ENCODE measurements around the gene HNRNPUL2.
"Not testable (repeated sequence)": the region's sequence is repeated elsewhere in the genome, so short reads cannot be mapped to it uniquely, and the experiment has no call there.

The HNRNPUL2 gene

DNA sequence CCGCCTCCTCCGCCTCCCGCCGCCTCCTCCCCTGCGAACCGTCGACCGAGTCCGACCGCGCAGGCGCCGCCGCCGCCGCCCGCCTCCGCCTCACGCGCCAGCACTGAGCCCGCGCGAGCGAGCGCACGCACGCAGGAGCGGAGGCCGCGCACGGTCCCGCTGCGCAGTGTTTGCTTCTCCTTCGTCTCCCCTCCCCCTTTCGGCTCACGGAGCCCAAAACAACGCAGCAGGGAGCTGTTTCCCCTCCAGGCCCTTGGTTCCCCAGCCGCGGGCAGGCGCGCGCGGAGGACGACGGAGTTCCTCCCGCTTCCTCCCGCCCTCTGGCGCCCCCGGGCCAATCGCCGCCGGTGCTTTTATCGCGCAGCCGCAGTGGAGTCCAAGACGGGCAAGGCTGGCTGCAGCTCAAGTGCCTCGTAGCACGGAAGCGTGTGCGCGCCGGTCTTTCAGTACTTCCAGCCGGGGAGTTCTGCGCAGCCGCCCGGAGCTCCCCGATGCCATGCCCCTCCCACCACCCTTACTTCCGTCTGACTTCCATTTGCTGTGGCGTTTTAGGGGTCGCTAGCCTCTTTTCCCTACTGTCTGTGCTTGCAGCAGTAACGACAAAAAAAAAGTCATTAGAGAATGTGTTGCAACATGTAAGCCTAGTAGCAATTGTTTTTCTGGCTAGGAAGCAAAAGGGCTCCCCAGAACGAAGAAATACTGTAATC lies at the start of gene HNRNPUL2:
HNRNPUL2 (minus strand) TSS at position 293 of the 707 bp plus-strand sequence. CDS start 301 bp downstream, outside the sequence.
- DNase-seq, result peak; percentile 59 to 99 (median 97)

DNA sequence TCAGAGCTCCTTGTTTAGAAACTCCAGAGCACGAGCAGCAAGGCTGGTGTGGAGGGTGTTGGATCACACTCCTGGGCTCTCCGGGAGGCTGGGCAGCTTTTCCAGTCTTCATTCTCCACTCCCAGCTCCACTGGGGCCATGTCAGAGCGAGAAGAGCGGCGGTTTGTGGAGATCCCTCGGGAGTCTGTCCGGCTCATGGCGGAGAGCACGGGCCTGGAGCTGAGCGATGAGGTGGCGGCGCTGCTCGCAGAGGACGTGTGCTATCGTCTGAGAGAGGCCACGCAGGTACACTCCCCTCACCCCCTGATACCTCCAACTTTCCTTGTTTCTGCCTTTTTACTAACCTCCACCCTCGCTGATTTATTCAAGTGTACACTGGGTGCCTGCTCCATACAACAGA lies 48.4 kb upstream of the HNRNPUL2 start:
- no peak for DNase-seq

DNA sequence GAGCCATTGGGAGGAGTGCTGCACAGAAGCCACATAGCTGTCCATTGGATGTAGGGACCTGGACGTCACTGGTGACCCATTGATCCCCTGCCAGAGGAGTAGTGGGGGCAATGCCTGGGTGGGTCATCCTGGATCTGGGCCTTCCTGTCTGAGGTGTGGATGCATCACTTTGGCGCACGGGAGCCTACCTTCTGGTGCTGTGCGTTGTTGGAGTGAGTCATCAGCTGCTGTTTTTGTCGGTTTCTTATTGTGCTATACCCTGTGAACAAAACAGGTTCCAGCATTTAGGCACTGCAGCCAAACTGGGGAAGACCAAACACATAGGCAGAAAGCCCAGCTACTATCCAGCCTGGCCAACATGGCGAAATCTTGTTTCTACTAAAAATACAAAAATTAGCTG lies 47.1 kb upstream of the HNRNPUL2 start:
- DNase-seq, result no peak

DNA sequence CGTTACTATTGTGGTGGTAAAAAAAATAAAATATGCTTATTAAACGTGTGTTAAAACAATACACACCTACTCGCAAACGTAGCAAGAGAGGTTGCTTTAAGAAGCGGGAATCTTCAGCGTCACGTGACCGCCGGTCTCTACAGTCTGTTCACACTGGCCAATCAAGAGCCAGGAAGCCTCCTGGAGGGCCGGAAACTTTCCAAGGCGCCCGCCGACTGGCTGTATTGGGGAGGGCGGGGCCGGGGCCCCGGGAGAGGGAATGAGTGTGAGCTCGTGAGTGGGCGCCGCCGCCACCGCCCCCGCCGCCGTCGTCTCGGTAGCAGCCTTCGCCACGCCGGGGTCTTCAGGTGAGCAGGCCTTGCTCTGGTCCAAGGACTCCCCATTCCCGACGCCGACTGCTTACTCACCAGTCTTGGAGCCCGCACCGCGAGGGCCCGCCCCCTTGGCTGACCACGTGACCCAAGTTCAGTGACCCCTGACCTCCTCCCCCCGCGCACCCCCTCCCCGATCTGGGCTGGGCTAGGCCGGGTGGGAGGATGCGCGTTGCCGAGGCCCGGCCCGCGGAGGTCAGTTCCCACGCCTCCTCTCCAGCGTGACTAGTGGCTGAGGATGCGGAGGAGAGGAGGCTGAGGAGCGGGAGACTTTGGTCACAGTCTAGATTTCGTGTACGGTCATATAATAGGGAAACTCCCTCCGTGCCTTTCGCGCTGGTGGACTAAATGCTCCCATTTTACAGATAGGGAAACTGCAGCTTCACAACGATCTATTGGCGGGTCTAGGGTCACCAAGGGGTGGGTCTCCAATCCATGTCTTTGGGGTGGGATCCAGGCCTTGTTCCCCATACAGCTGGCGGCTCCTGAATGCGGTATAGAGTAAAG lies 44.1 kb upstream of the HNRNPUL2 start, which contains the start of gene TAF6L:
TAF6L (plus strand) TSS at position 253 of the 878 bp plus-strand sequence. CDS start 4,388 bp downstream, outside the sequence.
- peak; percentile 93 to 100 (median 98) for DNase-seq

DNA sequence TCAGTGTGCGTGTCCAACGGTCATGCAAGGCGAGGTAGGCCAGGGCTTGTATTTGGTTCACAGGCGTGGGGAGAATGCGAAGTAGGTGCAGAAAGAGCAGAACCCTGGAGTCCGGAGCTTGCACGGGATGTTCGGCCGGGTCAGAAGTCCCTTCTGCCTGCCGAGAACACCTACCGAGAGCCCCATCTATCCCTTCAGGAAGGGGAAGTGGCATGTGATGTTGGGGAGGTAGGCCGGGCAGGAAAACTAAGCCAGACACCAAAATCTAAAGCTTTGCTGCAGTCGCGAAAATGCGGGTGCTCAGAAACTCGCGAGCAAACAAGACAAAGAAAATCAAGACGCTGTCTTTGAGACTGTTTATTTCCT lies 43.5 kb upstream of the HNRNPUL2 start:
- DNase-seq, result peak in 39 of 56 donors; percentile 22 to 84 (median 64)

DNA sequence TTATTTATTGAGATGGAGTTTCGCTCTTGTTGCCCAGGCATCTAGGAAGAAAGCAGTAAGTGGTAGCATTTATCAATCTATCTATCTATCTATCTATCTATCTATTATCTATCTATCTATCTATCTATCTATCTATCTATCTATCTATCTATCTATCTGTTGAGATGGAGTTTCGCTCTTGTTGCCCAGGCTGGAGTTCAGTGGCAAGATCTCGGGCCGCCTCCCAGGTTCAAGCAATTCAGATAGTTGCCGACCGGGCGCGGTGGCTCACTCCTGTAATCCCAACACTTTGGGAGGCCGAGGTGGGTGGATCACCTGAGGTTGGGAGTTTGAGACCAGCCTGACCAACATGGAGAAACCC lies 33.6 kb upstream of the HNRNPUL2 start:
- DNase-seq, result peak in 1 of 56 donors; percentile 24

DNA sequence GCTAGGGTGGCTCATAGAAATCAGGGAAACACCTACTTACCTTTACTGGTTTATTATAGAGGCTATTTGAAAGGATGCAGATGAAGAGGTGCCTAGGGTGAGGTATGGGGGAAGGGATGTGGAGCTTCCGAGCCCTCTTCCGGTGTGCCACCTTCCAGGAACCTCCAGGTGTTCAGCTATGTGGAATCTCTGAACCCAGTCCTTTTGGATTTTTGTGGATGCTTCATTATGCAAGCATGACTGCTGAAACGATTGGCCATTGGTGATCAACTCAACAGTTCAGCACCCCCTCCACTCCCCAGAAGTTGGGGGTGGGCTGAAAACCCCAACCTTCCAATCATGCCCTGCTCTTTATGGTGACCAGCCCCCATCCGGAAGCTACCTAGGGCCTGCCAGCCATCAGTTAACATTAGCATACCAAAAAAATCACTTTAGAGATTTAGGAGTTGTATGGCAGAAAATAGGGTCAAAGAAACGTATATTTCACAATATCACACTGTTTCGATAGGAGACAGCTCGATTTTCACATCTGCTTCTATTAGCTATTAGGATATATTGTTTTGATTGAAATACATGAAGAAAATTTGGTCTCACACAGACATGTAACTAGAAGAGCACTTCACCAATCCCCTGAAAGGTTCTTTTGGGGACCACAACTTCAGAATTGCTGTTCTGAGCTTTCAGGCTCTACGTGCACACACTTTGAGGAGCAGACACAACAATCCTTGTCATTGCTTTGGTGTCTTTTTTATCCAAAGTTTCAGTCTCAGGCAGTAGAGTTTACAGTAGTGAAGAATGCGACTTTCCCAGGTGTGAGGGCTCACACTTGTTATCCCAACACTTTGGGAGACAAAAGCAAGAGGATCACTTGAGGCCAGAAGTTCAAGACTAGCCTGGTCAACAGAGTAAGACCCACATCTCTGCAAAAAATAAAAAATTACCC lies 30.9 kb upstream of the HNRNPUL2 start:
- peak in 1 of 56 donors; percentile 34 for DNase-seq

DNA sequence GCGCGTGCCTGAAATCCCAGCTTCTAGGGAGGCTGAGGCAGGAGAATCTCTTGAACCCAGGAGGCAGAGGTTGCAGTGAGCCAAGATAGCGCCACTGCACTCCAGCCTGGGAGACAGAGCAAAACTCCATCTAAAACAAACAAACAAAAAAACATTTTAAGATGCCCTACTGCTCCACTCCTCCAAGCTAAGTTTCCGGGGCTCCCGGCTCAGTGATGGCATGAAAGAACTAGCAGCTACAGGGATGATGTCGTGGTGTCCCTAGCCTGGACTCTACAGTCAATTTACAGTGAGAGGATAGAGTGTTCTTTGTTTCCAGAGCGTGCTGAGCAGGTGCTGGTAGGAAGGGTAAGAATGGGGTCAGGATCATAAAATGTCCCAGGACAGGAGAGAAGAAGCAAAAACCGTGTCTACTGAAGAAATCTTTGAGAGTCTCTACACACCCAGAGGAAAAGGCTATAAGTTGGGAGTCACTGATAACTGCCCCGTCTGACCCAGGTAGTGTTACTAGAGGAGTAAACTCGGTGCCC lies 27.9 kb upstream of the HNRNPUL2 start:
- DNase-seq, result peak in 2 of 56 donors; percentile 7 to 15

DNA sequence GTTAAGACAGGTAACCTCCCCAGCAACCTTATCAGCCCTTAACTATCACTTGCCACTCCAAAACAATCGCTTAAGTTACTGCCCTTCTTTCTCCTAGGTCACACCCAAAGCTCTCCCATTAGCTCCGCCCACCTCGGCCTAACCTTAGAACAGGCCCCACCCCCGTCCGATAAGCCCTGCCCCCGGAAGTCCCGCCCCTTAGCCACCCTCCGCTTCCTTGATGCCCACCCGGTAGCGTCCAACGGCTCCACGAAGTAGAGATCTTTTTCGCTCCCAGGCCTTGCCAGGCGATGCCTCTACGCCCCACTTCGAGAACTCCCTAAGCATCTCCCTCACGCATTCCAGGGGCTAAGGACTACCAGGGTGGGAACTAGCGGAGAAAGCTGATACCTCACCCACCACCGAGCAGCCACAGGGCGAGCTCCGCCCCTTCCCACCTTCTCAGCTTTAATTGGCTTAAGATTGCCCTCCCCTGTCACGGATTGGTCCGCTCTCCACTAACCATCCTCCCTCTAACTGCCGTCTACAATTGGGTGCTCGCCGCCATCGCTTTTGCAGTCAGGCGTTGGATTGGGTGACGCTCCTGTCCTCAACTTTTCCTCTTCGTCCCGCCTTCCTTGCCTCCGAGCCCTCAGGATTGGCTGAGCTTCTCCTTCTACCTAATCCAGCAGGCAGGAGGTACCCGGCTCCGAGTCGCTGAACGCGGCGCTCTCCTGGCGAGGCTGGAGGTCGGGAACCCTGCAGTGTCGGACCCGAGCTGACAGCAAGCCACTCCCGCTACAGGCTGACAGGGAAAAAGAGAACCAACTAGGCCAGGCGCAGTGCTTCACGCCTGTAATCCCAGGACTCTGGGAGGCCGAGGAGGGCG lies 26.7 kb upstream of the HNRNPUL2 start, which contains the start of gene ZBTB3:
ZBTB3 (minus strand) TSS at position 425 of the 868 bp plus-strand sequence. CDS start 496 bp downstream, outside the sequence.
- peak; percentile 87 to 100 (median 99) for DNase-seq

DNA sequence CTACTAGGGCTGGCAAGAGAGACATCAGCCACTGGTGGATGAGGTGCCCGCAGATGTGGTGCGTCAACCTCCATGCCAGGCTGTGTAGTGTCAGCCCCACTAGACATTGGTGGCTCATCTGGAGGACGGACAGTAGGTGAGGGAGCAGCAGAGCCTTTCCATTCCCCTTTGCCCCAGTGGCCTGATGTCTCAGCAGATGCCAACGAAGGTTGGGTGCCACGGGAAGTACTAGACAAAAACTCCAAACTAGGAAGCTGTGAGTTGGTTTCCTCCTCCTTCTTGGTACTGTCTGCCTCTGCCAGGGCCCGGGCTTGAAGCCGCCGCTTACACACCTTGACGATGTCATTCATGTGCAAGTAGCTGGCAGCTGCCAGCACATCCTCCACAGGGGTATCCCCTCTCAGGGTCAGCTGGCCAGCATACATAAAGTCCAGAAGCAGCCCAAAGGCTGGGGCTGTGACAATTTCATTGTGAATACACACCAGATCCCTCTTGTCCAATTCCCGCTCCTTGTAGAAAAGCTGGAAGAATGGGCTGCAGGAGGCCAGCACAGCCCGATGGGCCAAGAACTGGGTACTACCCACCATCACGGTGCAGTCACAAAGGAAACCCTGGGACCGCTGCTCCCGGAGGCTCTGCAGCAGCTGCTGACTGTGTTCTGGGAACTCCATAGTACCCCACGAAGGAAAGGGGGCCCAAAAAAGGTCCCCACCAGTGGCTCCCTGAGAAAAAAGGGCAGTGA lies 25.9 kb upstream of the HNRNPUL2 start:
- DNase-seq, result no peak

DNA sequence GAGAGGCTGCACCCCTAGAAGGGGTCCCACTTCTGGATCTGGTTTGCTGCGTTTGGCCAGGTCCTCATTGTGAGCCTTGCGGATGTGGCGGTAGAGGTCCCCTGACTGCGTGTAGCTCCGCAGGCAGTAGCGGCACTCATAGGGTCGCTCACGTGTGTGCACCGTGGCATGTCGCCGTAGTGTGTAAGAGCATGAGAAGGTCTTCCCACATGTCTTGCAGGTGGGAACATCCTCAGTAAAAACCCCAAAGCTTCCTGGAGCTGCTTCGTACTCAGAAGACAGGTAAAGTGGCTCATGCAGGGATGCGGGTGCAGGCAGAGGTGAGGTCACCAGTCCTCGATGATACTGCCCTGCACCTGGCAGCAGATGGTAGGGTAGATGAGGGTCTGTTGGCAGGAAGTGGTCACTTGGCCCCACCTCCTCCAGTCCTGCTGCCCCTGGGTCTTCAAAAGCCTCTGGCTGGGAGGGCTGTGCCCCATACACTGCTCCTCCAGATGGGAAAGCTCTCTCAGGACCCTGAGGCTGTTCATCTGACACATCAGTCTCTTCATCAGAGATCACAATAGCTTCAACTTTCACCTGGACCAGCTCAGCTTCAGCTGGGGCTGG lies 25.0 kb upstream of the HNRNPUL2 start:
- no peak for DNase-seq

DNA sequence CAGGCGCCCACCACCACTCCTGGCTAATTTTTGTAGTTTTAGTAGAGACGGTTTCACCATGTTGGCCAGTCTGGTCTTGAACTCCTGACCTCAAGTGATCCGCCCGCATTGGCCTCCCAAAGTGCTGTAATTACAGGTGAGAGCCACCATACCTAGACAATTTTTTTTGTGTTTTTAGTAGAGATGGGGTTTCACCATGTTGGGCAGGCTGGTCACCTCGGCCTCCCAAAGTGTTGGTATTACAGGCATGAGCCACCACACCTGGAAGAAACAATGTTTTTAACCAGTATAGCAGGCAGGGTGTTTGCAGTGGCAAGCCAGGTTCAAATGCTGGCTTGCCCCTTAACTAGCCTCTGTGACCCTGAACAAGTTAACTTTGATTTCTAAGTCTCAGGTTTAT lies 22.7 kb upstream of the HNRNPUL2 start:
- DNase-seq, result not testable (repeated sequence)

DNA sequence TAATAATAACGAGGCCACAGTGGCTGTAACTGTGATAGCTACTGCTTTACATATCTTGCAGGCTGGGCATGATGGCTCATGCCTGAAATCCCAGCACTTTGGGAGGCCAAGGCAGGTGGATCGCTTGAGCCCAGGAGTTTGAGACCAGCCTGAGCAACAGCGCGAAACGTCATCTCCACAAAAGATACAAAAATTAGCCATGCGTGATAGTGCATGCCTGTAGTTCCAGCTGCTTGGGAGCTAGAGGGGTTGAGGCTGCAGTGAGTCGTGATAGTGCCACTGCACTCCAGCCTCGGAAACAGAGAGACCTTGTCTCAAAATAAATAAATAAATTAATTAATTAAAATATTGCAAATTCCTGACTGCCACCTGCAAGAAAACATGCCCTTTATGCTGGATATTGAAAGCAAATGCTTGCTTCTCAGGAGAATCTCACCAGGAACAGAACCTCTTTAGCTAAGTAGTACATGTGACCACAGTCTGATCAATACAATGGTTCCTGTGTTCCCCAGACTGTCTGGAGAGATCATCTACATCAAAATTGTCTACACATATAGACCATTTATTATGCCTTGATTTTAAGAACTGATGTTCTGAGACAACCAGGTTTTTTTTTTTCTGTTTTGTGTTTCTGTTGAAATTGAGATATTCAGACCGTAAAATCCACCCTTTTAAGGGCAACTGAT lies 20.4 kb upstream of the HNRNPUL2 start:
- no peak for DNase-seq

DNA sequence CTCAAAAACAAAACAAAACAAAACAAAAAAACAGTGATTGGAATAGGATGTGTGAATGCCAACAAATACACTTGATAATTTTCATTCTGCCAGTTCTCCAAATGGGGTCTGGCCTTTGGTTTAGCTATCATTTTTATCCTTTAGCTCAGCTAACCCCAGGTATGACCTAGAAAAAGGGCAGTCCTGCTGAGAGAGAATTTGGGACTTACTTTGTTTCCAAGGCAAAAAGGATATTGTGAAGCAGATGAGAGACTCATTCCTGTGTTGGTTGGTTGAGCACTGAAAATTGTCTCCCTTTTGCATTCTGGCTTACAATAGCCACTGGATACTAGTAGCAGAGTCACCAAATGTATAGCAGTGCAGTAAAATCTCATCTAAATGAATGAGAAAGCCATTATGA lies 9.9 kb upstream of the HNRNPUL2 start:
- DNase-seq, result no peak

DNA sequence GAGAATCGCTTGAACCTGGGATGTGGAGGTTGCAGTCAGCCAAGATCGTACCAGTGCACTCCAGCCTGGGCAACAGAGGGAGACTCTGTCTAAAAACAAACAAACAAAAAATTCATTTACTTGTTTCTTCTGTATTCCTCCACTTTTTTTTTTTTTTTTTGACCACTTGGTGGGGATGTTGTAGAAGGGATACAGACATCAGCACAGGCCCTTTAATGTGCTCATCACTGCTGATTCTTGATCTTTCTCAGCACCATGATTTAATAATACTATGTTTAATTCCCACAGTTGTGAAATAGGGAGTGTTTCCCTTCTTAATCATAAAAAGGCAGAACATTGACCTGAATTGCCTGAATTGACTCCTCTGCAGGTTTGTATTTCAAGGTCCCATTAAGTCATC lies 5.6 kb upstream of the HNRNPUL2 start:
- no peak for DNase-seq

DNA sequence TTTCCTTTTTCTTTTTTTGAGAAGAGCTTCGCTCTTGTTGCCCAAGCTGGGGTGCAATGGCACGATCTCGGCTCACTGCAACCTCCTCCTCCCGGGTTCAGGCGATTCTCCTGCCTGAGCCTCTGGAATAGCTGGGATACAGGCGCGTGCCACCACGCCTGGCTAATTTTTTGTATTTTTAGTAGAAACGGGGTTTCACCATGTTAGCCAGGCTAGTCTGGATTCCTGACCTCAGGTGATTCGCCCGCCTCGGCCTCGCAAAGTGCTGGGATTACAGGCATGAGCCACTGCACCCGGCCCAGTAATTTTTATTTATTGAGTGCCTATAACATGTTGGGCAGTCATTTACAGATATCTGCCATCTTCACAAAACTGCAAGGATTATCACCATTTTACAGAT lies 2.8 kb upstream of the HNRNPUL2 start:
- DNase-seq, result not testable (repeated sequence)

DNA sequence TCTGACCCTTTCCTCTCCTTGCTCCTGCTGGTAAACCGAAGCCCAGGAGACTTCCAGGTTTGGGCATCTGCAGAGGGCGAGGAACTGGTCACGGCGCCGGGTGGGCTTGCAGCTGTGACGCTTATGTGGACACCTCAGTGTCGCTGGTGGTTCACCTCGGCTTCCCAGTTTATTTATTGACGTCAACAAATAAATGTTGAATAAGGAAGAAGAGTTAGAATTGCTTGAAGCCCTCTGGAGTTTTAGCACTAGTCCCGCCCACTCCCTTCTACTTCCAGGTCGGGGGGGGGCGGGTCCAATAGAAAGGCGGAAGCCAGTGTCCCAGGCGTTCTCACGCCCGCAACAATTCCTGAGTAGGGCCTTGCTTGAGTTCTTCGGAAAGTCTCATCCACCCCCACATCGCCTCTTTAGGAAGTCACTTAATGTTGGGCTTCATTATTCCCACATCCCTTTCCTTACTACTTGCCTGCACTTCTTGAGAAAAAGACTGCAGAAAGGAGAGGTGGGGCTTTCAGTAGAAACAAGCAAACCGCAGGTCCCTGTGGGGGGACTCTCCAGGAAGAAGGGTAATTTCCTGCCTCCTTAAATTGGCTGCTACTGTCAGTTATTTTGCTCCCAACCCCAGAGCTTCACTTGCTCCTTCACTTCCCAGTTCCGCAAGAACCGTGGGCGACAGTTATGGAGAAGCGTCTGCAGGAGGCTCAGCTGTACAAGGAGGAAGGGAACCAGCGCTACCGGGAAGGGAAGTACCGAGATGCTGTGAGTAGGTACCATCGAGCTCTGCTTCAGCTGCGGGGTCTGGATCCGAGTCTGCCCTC lies 1.1 kb upstream of the HNRNPUL2 start, which contains the start of gene TTC9C:
TTC9C (plus strand) TSS at position 316 of the 818 bp plus-strand sequence; CDS start at position 679, 363 bp downstream.
- DNase-seq, result peak in 55 of 56 donors; percentile 56 to 93 (median 82)

Data from nucleus accumbens (tissue), 56 donors.